Measurements from ENCODE around the gene ABHD5. TPM values are rescaled to one million over a fixed set of nuclear protein-coding genes. Genes with fewer than 3 reads are reported as not detected.

ABHD5 gene
- polyA plus RNA-seq, 1 of the 3 experiments (the other 2 are of a cell fraction), result 10.4 TPM

GRCh38 chr3:43689766-43690399, 855 bp upstream of the ABHD5 start:
- POLR2A ChIA-PET, result interaction anchor here (0.7 kb wide), 1 partner anchor 81 kb away, joined by 3 read pairs; no protein-coding TSS in a partner anchor
- H3K36me3 ChIP-seq (replicated peaks in 1 of 2; ENCODE audit: control insufficient read depth in 1 of 2, insufficient read depth in 2 of 2, low read length in 1 of 2), result no peaks in the 10 kb centered on the region
- H3K4me3 ChIP-seq (ENCODE audit: low read depth in 2 of 2, low read length in 1 of 2), result peak overlapping the region; percentile 78 to 93
- no peak for TF ChIP-seq IRF3 (IDR thresholded peaks at IDR 0.05; ENCODE audit: low read depth, low read length)
- TF ChIP-seq USF2 (IDR thresholded peaks at IDR 0.05; ENCODE audit: borderline replicate concordance, low read depth, low read length), result no peak
- TF ChIP-seq PBX3 (IDR thresholded peaks at IDR 0.05), result no peak
- TF ChIP-seq FOXJ3 (CRISPR knock-in tag; IDR thresholded peaks at IDR 0.05), result no peak
- no peak for TF ChIP-seq JUND (IDR thresholded peaks at IDR 0.05)
- no peak for TF ChIP-seq SMC3 (IDR thresholded peaks at IDR 0.05; ENCODE audit: low read depth, low read length)
- no peak for TF ChIP-seq NFIC (IDR thresholded peaks at IDR 0.05; ENCODE audit: borderline replicate concordance)
- TF ChIP-seq GATA2 (CRISPR knock-in tag; IDR thresholded peaks at IDR 0.05), result no peak
- TF ChIP-seq SIN3A (IDR thresholded peaks at IDR 0.05; ENCODE audit: borderline replicate concordance, low read depth, low read length), result no peak
- no peak for TF ChIP-seq TCF12 (IDR thresholded peaks at IDR 0.05)
- no peak for TF ChIP-seq TEAD4 (IDR thresholded peaks at IDR 0.05; ENCODE audit: borderline replicate concordance, insufficient read depth)
- TF ChIP-seq MEF2A (IDR thresholded peaks at IDR 0.05; ENCODE audit: borderline replicate concordance, low read depth), result no peak
- TF ChIP-seq NRF1 (IDR thresholded peaks at IDR 0.05; ENCODE audit: low read depth, low read length), result no peak
- TF ChIP-seq YY1 (IDR thresholded peaks at IDR 0.05; ENCODE audit: low read depth), result no peak
- TF ChIP-seq CTCF (IDR thresholded peaks at IDR 0.05), result no peak
- no peak for TF ChIP-seq MXI1 (IDR thresholded peaks at IDR 0.05; ENCODE audit: low read depth, low read length)
- TF ChIP-seq EZH2phosphoT487 (IDR thresholded peaks at IDR 0.05; ENCODE audit: borderline replicate concordance, low read depth), result no peak
- 69% methylated on average over 26 of the region's 26 CpGs for WGBS (ENCODE audit: low lambda C conversion rate)
- H4K20me1 ChIP-seq (ENCODE audit: insufficient read depth), result no peaks in the 10 kb centered on the region
- no peaks in the 10 kb centered on the region for H3K9me3 ChIP-seq
- peak overlapping the region; percentile 95 for H2AFZ ChIP-seq (ENCODE audit: low read depth)
- H3K27ac ChIP-seq (ENCODE audit: low read depth in 2 of 2, low read length in 1 of 2), result no peak overlapping the region; a peak in 1 of 4 replicates
- no peaks in the 10 kb centered on the region for H3K27me3 ChIP-seq (ENCODE audit: insufficient read depth)
- CTCF ChIA-PET, result interaction anchor here (0.5 to 1.6 kb wide), 3 partner anchors 11 to 53 kb away, joined by 3 to 6 read pairs (median 4); no protein-coding TSS in a partner anchor
- peaks cover 0 to 12% of the 10 kb centered on the region in 2 experiments; a peak in 3 of 4 replicates for H3K4me1 ChIP-seq (ENCODE audit: control insufficient read depth in 1 of 2, insufficient read depth in 2 of 2, low read depth in 1 of 2, low read length in 1 of 2)
- peaks cover 4% of the 10 kb centered on the region for H3F3A ChIP-seq (replicated peaks; ENCODE audit: insufficient read depth)
- H3K4me2 ChIP-seq, result peak overlapping the region; percentile 92
- DNase-seq, result no peak
- peaks cover 34% of the 10 kb centered on the region for H3K79me2 ChIP-seq (ENCODE audit: insufficient read depth)
- H3K9me2 ChIP-seq, result no peaks in the 10 kb centered on the region
- peak overlapping the region; percentile 25; the same call in 1 of the 2 replicates for H3K9ac ChIP-seq
